Gastrocnemius medialis (tissue), 4 donors: Measurements from ENCODE around the gene MPPE1. TPM values are rescaled to one million over a fixed set of nuclear protein-coding genes. Genes with fewer than 3 reads are reported as not detected.
A peak's percentile ranks its signal among the peaks of the same experiment; 100 is the strongest.
"Not testable (repeated sequence)": the region's sequence is repeated elsewhere in the genome, so short reads cannot be mapped to it uniquely, and the experiment has no call there.

Experiments used
- ATAC-seq, 2 donors: fragments of 150-250 bp; one replicate each; pipeline ENCODE4 v1.9.1; 2016
- DNase-seq, 2 donors: peaks; one replicate each; pipeline ENCODE4 v3.0.0-alpha.2; 2019
- H3K27ac ChIP-seq, 4 donors: fragments of 200-600 bp; sonication (generic); 1 replicate in 1 of 4; 2 replicates in 3 of 4; pipeline ENCODE4 v1.5.1; 2016 to 2018; ENCODE audit warnings: mild to moderate bottlenecking in 2 of 4, moderate library complexity in 1 of 4
- H3K27me3 ChIP-seq, 3 donors: fragments of 200-600 bp; sonication (generic) in 2 of 3; 1 replicate in 1 of 3; 2 replicates in 2 of 3; pipeline versions ENCODE4 v1.5.1 to v1.6.0; 2016 to 2019; ENCODE audit warnings: mild to moderate bottlenecking in 1 of 3, moderate library complexity in 1 of 3
- H3K36me3 ChIP-seq, 2 donors: fragments of 200-600 bp; sonication (generic) in 1 of 2; one replicate each; pipeline ENCODE4 v1.5.1; 2017 to 2018
- H3K4me1 ChIP-seq, 2 donors: fragments of 200-600 bp; sonication (generic) in 1 of 2; one replicate each; pipeline ENCODE4 v1.5.1; 2016 to 2017; ENCODE audit warnings: mild to moderate bottlenecking in 2 of 2
- H3K4me3 ChIP-seq, 4 donors: fragments of 200-600 bp; sonication (generic) in 3 of 4; 1 replicate in 1 of 4; 2 replicates in 3 of 4; pipeline ENCODE4 v1.5.1; 2016 to 2019; ENCODE audit warnings: mild to moderate bottlenecking in 2 of 4
- H3K9me3 ChIP-seq, 3 donors: fragments of 200-600 bp; sonication (generic) in 2 of 3; 1 replicate in 1 of 3; 2 replicates in 2 of 3; pipeline ENCODE4 v1.5.1; 2016 to 2019
- CTCF ChIP-seq, 5 experiments: fragments of 450-650 bp in 3 of 5; fragments of 200-600 bp in 2 of 5; sonication (generic) in 2 of 5; IDR thresholded peaks in 4 of 5; conservative IDR thresholded peaks in 1 of 5; 1 replicate in 4 of 5; 2 replicates in 1 of 5; pipeline ENCODE4 v1.5.1; 2016 to 2019; ENCODE audit warnings: antibody characterized with exemption in 5 of 5, mild to moderate bottlenecking in 3 of 5, moderate library complexity in 3 of 5
- POLR2A ChIP-seq, 2 donors: fragments of 450-650 bp; IDR thresholded peaks; one replicate each; pipeline ENCODE4 v1.6.1; 2017; ENCODE audit warnings: antibody characterized with exemption in 2 of 2, mild to moderate bottlenecking in 2 of 2, moderate library complexity in 2 of 2
- in situ Hi-C, 4 donors: fragments of 200-750 bp; cut with MboI; loops; one replicate each; pipeline versions ENCODE4 v1.15.0 to v1.8.0; 2017; ENCODE audit warnings: low sequenced_read_pairs in 4 of 4
- intact Hi-C: fragments of 100-400 bp; cut with DNase I; formaldehyde crosslinking; loops from one replicate; pipeline ENCODE4 v1.15.1; 2023; ENCODE audit warnings: low total_unique reads
- total RNA-seq, 4 donors: library from RNA; depleted of rRNA; stranded (reverse); fragments of >200 nt; gene quantifications; one replicate each; pipeline versions ENCODE4 v1.1.0 to v1.2.3, GENCODE V29; 2016

Gene MPPE1
- total RNA-seq, 4 donors from 2014 or later: 11.0 to 33.6 (median 24.8) TPM

- Histone ChIP-seq H3K27me3 (no peaks in the 10 kb centered on the region), H3K4me1 (peaks cover 24 to 34% of the 10 kb centered on the region in 2 donors), H3K36me3 (no peaks in the 10 kb centered on the region), H3K4me3 (no peak overlapping the region), H3K9me3 (no peaks in the 10 kb centered on the region), H3K27ac (peak overlapping the region; percentile 91 to 100 (median 96))
- no peak for TF ChIP-seq CTCF (IDR thresholded peaks at IDR 0.05 in 4 of 5, conservative IDR thresholded peaks at IDR 0.05 in 1 of 5)
- TF ChIP-seq POLR2A (IDR thresholded peaks at IDR 0.05): no peak
- DNase-seq (no peak), ATAC-seq (no peak)
- intact Hi-C loops (no loop called here), in situ Hi-C loops (no loop called here)
Measured at GRCh38 chr18:11948852-11949523, 40.9 kb upstream of the MPPE1 start.

DNA sequence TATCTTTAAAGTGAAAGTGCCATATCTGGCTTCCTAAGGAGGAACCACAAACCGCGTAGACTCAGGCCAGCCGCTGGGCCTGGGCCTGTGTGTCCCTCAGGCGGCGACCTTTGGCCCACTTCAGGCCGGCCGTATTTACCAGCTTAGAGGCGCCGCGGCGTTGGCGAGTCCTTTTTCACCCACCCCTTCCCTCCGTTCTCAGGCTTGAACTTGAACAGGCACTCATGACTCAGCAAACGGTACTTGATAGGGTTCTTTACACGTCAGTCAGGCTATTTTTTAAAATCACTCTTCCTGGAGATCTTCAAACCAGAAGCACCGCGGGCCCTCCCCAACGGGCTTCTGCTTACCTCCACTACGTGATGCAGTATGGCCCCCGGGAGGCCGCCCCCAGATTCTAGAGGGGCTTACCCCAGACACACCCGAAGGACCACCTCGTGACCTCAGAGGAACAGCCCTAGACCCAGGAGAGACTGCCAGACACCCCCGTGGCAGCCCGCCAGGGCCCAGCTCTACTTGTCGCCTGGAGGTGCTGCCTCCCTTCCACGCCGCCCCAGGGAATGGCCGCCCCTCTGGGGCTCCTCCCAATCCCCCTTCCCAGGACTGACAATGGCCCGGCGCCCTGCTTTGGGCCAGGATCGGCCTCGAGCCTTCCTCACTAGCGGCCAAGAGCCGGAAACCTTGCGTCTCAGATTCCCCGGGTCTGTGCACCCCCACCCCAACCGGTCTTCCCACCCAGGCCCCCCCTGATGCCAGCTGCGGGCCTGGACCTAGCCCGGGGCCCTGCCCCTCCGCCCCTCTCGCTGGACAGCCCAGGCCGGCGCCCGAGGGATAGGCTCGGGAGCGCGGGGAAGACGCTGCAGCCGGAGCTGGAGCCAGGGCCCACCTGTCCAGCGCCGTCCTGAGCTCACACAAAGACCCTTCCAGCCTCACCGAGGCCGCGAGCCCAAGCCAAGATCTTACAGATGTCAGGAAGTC is 39.4 kb upstream of the MPPE1 start:
- intact Hi-C loops: loop anchor here (1.0 to 2.0 kb wide), 4 partner anchors 34 to 97 kb away; partner anchors contain the start of genes CHMP1B, IMPA2 and MPPE1
- ATAC-seq (peak; percentile 85 to 92), DNase-seq (peak; percentile 95)
- H3K9me3 ChIP-seq: no peaks in the 10 kb centered on the region
- in situ Hi-C loops: no loop called here
- no peaks in the 10 kb centered on the region for H3K36me3 ChIP-seq
- H3K4me3 ChIP-seq: peak overlapping the region; percentile 60 to 75 (median 68)
- peaks cover 24 to 35% of the 10 kb centered on the region in 2 donors for H3K4me1 ChIP-seq
- no peaks in the 10 kb centered on the region for H3K27me3 ChIP-seq
- peak in 1 of 5 experiments; percentile 9 for TF ChIP-seq CTCF (IDR thresholded peaks at IDR 0.05 in 4 of 5, conservative IDR thresholded peaks at IDR 0.05 in 1 of 5)
- TF ChIP-seq POLR2A (IDR thresholded peaks at IDR 0.05): peak; percentile 67 to 79
- peak overlapping the region; percentile 91 to 100 (median 96) for H3K27ac ChIP-seq

DNA sequence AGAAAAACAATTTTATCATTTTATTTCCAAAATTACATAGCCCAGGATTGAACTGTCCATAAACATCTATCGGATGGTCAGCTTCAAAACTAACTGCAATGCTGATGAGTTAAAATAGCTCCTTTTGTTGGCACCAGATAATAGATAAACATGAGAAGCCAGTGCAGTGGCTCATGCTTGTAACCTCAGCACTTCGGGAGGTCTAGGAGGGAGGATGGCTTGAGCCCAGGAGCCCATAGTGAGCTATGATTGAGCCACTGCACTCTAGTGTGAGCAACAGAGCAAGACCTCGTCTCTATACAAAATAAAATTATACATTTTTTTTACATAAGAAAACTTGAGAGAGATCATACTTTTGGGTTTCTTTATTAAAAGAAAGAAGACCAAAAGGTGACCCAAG is 38.6 kb upstream of the MPPE1 start:
- no peaks in the 10 kb centered on the region for H3K9me3 ChIP-seq
- ATAC-seq: peak; percentile 67 to 68
- DNase-seq: peak in 1 of 2 donors; percentile 66
- in situ Hi-C loops: no loop called here
- peaks cover 24 to 35% of the 10 kb centered on the region in 2 donors for H3K4me1 ChIP-seq
- no peaks in the 10 kb centered on the region for H3K36me3 ChIP-seq
- peak overlapping the region; percentile 91 to 100 (median 96) for H3K27ac ChIP-seq
- H3K27me3 ChIP-seq: no peaks in the 10 kb centered on the region
- intact Hi-C loops: loop anchor here (1.0 to 2.0 kb wide), 4 partner anchors 35 to 96 kb away; partner anchors contain the start of genes CHMP1B, IMPA2 and MPPE1
- peak in 1 of 5 experiments; percentile 5 for TF ChIP-seq CTCF (IDR thresholded peaks at IDR 0.05 in 4 of 5, conservative IDR thresholded peaks at IDR 0.05 in 1 of 5)
- no peak for TF ChIP-seq POLR2A (IDR thresholded peaks at IDR 0.05)
- peak overlapping the region; percentile 60 to 75 (median 68) for H3K4me3 ChIP-seq

DNA sequence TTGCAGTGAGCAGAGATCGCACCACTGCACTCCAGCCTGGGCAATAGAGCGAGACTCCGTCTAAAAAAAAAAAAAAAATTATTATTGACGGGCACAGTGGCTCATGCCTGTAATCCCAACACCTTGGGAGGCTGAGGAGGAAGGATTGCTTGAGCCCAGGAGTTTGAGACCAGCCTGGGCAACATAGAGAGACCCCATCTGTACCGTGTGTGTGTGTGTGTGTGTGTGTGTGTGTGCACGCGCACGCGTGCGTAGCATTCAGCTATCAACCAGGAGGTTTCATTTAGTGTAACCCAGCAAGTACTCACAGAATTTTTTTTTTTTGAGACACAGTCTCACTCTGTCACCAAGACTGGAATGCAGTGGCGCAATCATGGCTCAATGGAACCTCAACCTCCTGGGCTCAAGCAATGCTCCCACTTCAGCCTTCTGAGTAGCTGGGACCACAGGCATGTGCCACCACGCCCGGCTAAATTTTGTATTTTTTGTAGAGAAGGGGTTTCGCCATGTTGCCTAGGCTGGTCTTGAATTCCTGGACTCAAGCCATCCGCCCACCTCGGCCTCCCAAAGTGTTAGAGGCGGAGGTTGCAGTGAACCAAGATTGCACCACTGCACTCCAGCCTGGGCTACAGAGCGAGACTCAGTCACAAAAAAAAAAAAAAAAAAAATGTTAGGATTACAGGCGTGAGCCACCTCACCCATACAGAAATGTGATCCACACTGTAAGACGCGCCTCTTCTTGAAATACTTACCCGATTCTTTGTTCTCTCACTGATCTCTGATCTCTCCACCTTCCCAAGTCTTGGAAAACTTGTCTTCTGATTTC is 37.9 kb upstream of the MPPE1 start:
- H3K27me3 ChIP-seq, H3K36me3 ChIP-seq, H3K9me3 ChIP-seq, in situ Hi-C loops: not testable (repeated sequence)
- Histone ChIP-seq H3K4me3 (peak overlapping the region; percentile 60 to 75 (median 68)), H3K4me1 (peaks cover 24 to 29% of the 10 kb centered on the region in 2 donors), H3K27ac (peak overlapping the region; percentile 91 to 100 (median 96))
- DNase-seq: peak in 1 of 2 donors; percentile 62
- intact Hi-C loops: loop anchor here (2.0 kb wide), 3 partner anchors 37 to 95 kb away; partner anchors contain the start of genes CHMP1B and MPPE1
- peak; percentile 34 to 41 for ATAC-seq
